IMR-90 (cell line): ENCODE results near the gene PCNX2. TPM values are rescaled to one million over a fixed set of nuclear protein-coding genes. Genes with fewer than 3 reads are reported as not detected.

Experiments used
- ATAC-seq: fragments of 200-7000 bp; cut with Tn5 transposase; 2 replicates; pipeline ENCODE4 v1.9.1; 2020; ENCODE audit warnings: low read depth, mild to moderate bottlenecking, moderate library complexity
- BruUV-seq: library from RNA; stranded (reverse); fragments of 400-500 nt; replicated peaks from 2 replicates; lab custom pipeline; 2021; lab: Mats Ljungman, UMichigan
- CTCF ChIA-PET: fragments of 300-600 bp; formaldehyde crosslinking; extraction: SDS; loops from one replicate; lab custom pipeline; 2021; ENCODE audit warnings: antibody characterized with exemption; lab: Yijun Ruan, JAX
- POLR2A ChIA-PET: fragments of 300-600 bp; sonication (Branson Sonifier 250); formaldehyde crosslinking; loops from one replicate; lab custom pipeline; 2022; ENCODE audit warnings: antibody characterized with exemption; ENCODE audit not compliant: unreplicated experiment; lab: Charles Lee
- DNase-seq: peaks from one replicate; pipeline ENCODE4 v3.0.0; 2013
- H2AFZ ChIP-seq: replicated peaks from 2 replicates; pipeline ENCODE3; 2013; ENCODE audit warnings: low read length, mild to moderate bottlenecking; ENCODE audit not compliant: poor library complexity
- H2AK5ac ChIP-seq: 2 replicates; pipeline ENCODE4 v1.6.1; 2013; ENCODE audit warnings: low read depth, low read length, inconsistent platforms
- H2AK9ac ChIP-seq: replicated peaks from 2 replicates; pipeline ENCODE3; 2013; ENCODE audit warnings: mild to moderate bottlenecking, low read depth, low read length, moderate library complexity; ENCODE audit not compliant: poor library complexity
- H2BK120ac ChIP-seq: 2 replicates; pipeline ENCODE4 v1.6.1; 2013; ENCODE audit warnings: low read depth, low read length, inconsistent platforms
- H2BK15ac ChIP-seq: 3 replicates; pipeline ENCODE4 v1.6.1; 2013; ENCODE audit warnings: low read depth, low read length, inconsistent platforms
- H2BK20ac ChIP-seq: 2 replicates; pipeline ENCODE4 v1.6.1; 2013; ENCODE audit warnings: low read depth, mild to moderate bottlenecking, inconsistent platforms, low read length, moderate library complexity
- H2BK5ac ChIP-seq: 2 replicates; pipeline ENCODE4 v1.6.1; 2013; ENCODE audit warnings: mild to moderate bottlenecking, low read depth, low read length, inconsistent platforms; ENCODE audit not compliant: poor library complexity, severe bottlenecking
- H3K14ac ChIP-seq: replicated peaks from 2 replicates; pipeline ENCODE4 v1.6.1; 2013; ENCODE audit warnings: low read depth, low read length, inconsistent platforms
- H3K18ac ChIP-seq: 2 replicates; pipeline ENCODE4 v1.6.1; 2013; ENCODE audit warnings: low read depth, low read length, control low read depth
- H3K23ac ChIP-seq: 2 replicates; pipeline ENCODE4 v1.6.1; 2013; ENCODE audit warnings: low read depth, low read length, inconsistent platforms
- H3K27ac ChIP-seq: 2 replicates; pipeline ENCODE4 v1.5.1; 2013; ENCODE audit warnings: mild to moderate bottlenecking, control low read depth, low read length; ENCODE audit not compliant: insufficient read depth
- H3K27me3 ChIP-seq: 2 replicates; pipeline ENCODE4 v1.6.1; 2013; ENCODE audit warnings: low read length; ENCODE audit not compliant: control insufficient read depth, insufficient read depth
- H3K36me3 ChIP-seq: 2 replicates; pipeline ENCODE4 v1.6.1; 2013; ENCODE audit warnings: low read length, mixed read lengths; ENCODE audit not compliant: control insufficient read depth, insufficient read depth
- H3K4ac ChIP-seq: 2 replicates; pipeline ENCODE4 v1.6.1; 2013; ENCODE audit warnings: low read depth, low read length, inconsistent platforms
- H3K4me1 ChIP-seq: 2 replicates; pipeline ENCODE4 v1.6.1; 2013; ENCODE audit warnings: low read length, mixed read lengths; ENCODE audit not compliant: control insufficient read depth, insufficient read depth
- H3K4me2 ChIP-seq: 2 replicates; pipeline ENCODE4 v1.6.1; 2013; ENCODE audit warnings: low read depth, mild to moderate bottlenecking, control low read depth, low read length, moderate library complexity
- H3K4me3 ChIP-seq: 2 replicates; pipeline ENCODE4 v1.5.1; 2013; ENCODE audit warnings: low read depth, mild to moderate bottlenecking, control low read depth, low read length, moderate library complexity; ENCODE audit not compliant: insufficient read depth
- H3K56ac ChIP-seq: 2 replicates; pipeline ENCODE4 v1.6.1; 2013; ENCODE audit warnings: low read length, inconsistent platforms; ENCODE audit not compliant: insufficient read depth; ENCODE audit errors: extremely low read depth
- H3K79me1 ChIP-seq, 2 experiments: 2 replicates each; pipeline ENCODE4 v1.6.1; 2013; ENCODE audit warnings: low read length in 2 of 2, inconsistent platforms in 1 of 2, low read depth in 1 of 2
- H3K9ac ChIP-seq: 2 replicates; pipeline ENCODE4 v1.6.1; 2013; ENCODE audit warnings: low read depth, low read length, control low read depth
- H3K9me1 ChIP-seq: 2 replicates; pipeline ENCODE4 v1.6.1; 2013; ENCODE audit warnings: low read length, inconsistent platforms; ENCODE audit not compliant: insufficient read depth
- H3K9me3 ChIP-seq: 2 replicates; pipeline ENCODE4 v1.6.1; 2013; ENCODE audit warnings: low read length; ENCODE audit not compliant: control insufficient read depth, insufficient read depth
- H4K20me1 ChIP-seq: 2 replicates; pipeline ENCODE4 v1.6.1; 2013; ENCODE audit warnings: low read length, inconsistent platforms; ENCODE audit not compliant: insufficient read depth
- H4K5ac ChIP-seq: 2 replicates; pipeline ENCODE4 v1.6.1; 2013; ENCODE audit warnings: mild to moderate bottlenecking, low read depth, low read length, control low read depth
- H4K8ac ChIP-seq, 2 experiments: 2 replicates each; pipeline ENCODE4 v1.6.1; 2013; ENCODE audit warnings: low read depth in 2 of 2, low read length in 2 of 2, control low read depth in 1 of 2, inconsistent platforms in 1 of 2
- H4K91ac ChIP-seq: 2 replicates; pipeline ENCODE4 v1.6.1; 2013; ENCODE audit warnings: low read depth, low read length, inconsistent platforms; ENCODE audit not compliant: insufficient read depth
- CEBPB ChIP-seq: IDR thresholded peaks from 2 replicates; pipeline ENCODE4 v1.6.1; 2012; ENCODE audit warnings: low read depth, low read length, improper control_type of control experiment
- FOS ChIP-seq: fragments of 150-350 bp; IDR thresholded peaks from 2 replicates; pipeline ENCODE4 v1.6.1; 2016; ENCODE audit warnings: low read depth, low read length
- MAFK ChIP-seq: IDR thresholded peaks from 2 replicates; pipeline ENCODE4 v1.6.1; 2012; ENCODE audit warnings: low read depth, low read length, improper control_type of control experiment
- MXI1 ChIP-seq: IDR thresholded peaks from 2 replicates; pipeline ENCODE4 v1.6.1; 2012; ENCODE audit warnings: low read depth, mild to moderate bottlenecking, low read length, moderate library complexity, borderline replicate concordance
- POLR2A ChIP-seq: IDR thresholded peaks from 2 replicates; pipeline ENCODE4 v1.6.1; 2012; ENCODE audit warnings: mild to moderate bottlenecking, low read depth, low read length
- RAD21 ChIP-seq: IDR thresholded peaks from 2 replicates; pipeline ENCODE4 v1.6.1; 2012; ENCODE audit warnings: low read length, improper control_type of control experiment
- RCOR1 ChIP-seq: IDR thresholded peaks from 2 replicates; pipeline ENCODE4 v1.6.1; 2012; ENCODE audit warnings: mild to moderate bottlenecking, low read length, improper control_type of control experiment; ENCODE audit not compliant: insufficient replicate concordance
- SMC3 ChIP-seq: fragments of 150-350 bp; IDR thresholded peaks from 2 replicates; pipeline ENCODE4 v1.6.1; 2016; ENCODE audit warnings: low read depth, mild to moderate bottlenecking, antibody characterized with exemption, low read length, moderate library complexity
- WGBS, 2 experiments: methylation state at CpG; one replicate each; pipeline versions ENCODE4 v1.1.5 to v1.1.7; 2013; ENCODE audit warnings: missing lambda C conversion rate in 2 of 2; ENCODE audit not compliant: insufficient read length in 1 of 2; ENCODE audit errors: extremely low coverage in 2 of 2; 5-methylcytosine and 5-hydroxymethylcytosine counted together
- dilution Hi-C: fragments of 300-500 bp; cut with HindIII; formaldehyde crosslinking; loops from one replicate; pipeline ENCODE4 v1.14.3; 2018; ENCODE audit warnings: low sequenced_read_pairs; ENCODE audit not compliant: unreplicated experiment
- in situ Hi-C: fragments of 300-500 bp; cut with MboI; formaldehyde crosslinking; loops from 3 replicates; pipeline ENCODE4 v1.14.3; 2019; ENCODE audit warnings: low sequenced_read_pairs, inconsistent platforms, mixed read lengths
- intact Hi-C: fragments of 100-400 bp; cut with micrococcal nuclease; formaldehyde crosslinking; loops from 2 replicates; pipeline ENCODE4 v1.10.0; 2022
- polyA plus RNA-seq, 3 experiments: library from polyadenylated mRNA; depleted of rRNA; stranded (reverse); fragments of >200 nt; gene quantifications; 2 replicates each; pipeline ENCODE4 v1.2.3, GENCODE V29; 2012; ENCODE audit warnings: low replicate concordance in 1 of 3
- total RNA-seq: library from RNA; depleted of rRNA; stranded (reverse); fragments of >200 nt; gene quantifications from 2 replicates; pipeline ENCODE4 v1.2.3, GENCODE V29; 2012
- TF ChIP-seq, protein P1 (sequence below): fragments of 150-350 bp; IDR thresholded peaks from 2 replicates; pipeline ENCODE4 v1.6.1; 2016; ENCODE audit warnings: low read depth, mild to moderate bottlenecking, low read length, moderate library complexity, borderline replicate concordance

PCNX2 gene
- total and polyA plus RNA-seq, 2 of the 4 experiments (the other 2 are of a cell fraction) = 15.9 to 22.6 TPM

DNA sequence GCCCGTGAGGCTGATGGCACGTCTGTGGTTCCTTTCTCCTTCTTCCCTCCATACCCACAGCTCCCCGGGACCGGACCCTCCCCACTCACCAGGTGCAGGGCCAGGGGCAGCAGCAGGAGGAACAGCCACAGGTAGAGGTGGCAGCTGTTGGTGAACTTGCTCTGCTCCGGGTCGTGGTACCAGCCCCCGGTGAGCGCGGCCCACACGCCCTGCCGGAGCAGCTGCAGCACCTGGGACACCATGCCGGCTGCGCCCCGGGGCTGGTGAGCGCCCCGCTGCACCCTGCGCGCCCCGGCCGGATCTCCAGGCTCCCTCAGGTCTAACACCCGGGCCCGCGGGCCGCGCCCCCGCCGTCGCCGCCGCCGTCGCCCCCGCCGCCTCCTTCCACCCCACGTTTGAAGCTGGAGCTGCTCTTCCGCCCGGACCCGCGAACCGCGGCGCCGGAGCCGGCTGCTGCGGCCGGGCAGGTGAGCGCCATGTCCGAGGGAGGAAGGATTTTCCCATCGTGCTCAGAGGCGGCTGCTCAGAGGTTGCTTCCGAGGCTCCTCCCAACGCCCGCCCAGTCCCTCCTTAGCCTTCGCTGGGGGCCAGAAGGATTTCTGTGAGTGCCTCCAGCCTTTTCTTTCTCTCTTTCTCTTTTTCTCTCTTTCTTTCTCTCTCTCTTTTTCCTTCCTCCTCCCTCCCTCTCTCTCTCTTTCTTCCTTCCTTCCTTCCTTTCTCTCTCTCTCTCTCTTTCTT lies at the start of gene PCNX2 (continued):
- TF ChIP-seq MXI1 = no peak; the same call in 1 of the 2 replicates
- no peak for TF ChIP-seq SMC3
- no peak for TF ChIP-seq CEBPB
- no peak for TF ChIP-seq FOS
- no peak for TF ChIP-seq POLR2A

DNA sequence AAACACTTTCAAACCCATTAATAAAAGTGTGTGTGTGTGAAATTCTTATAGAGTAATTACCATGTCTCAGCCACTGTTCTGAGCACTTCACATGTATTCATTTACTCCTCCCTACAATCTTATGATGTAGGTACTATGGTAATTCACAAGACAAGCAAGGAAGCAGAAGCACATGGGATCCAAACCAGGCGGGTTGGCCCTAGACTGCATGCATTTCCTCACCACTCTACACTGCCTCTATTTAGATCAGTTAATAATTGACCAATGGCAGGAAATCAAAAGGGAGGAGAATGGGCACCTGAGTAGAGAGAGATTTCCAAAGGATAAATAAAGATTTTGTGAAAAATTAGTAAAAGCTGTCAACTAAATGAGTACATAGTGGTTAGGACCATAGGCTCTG lies 47.7 kb upstream of the PCNX2 start:
- ATAC-seq (no peak), DNase-seq (no peak)
- in situ Hi-C loops (no loop called here), intact Hi-C loops (no loop called here), dilution Hi-C loops (no loop called here)
- Histone ChIP-seq H3K27me3 (peaks cover 3% of the 10 kb centered on the region; the same call in 1 of the 2 replicates), H2AK9ac (no peak overlapping the region), H3K27ac (no peak overlapping the region), H3K79me1 (no peaks in the 10 kb centered on the region), H2BK20ac (no peak overlapping the region), H3K9ac (no peak overlapping the region), H4K8ac (no peak overlapping the region), H3K18ac (no peak overlapping the region), H3K4ac (no peak overlapping the region), H3K9me1 (no peaks in the 10 kb centered on the region), H2BK15ac (no peak overlapping the region), H2AFZ (no peak overlapping the region), H3K36me3 (no peaks in the 10 kb centered on the region), H4K5ac (no peak overlapping the region), H3K4me1 (no peaks in the 10 kb centered on the region), H2BK120ac (no peak overlapping the region), H4K20me1 (no peaks in the 10 kb centered on the region), H3K4me3 (no peak overlapping the region), H3K9me3 (no peaks in the 10 kb centered on the region), H3K4me2 (no peak overlapping the region), H2AK5ac (no peak overlapping the region), H2BK5ac (no peak overlapping the region), H3K14ac (no peak overlapping the region), H3K56ac (no peak overlapping the region), H4K91ac (no peak overlapping the region), H3K23ac (no peak overlapping the region)
- BruUV-seq = no TSS peak
- no CpG with 5 or more reads among the region's 1 CpG for WGBS, 2 experiments
- TF ChIP-seq, protein P1, sequence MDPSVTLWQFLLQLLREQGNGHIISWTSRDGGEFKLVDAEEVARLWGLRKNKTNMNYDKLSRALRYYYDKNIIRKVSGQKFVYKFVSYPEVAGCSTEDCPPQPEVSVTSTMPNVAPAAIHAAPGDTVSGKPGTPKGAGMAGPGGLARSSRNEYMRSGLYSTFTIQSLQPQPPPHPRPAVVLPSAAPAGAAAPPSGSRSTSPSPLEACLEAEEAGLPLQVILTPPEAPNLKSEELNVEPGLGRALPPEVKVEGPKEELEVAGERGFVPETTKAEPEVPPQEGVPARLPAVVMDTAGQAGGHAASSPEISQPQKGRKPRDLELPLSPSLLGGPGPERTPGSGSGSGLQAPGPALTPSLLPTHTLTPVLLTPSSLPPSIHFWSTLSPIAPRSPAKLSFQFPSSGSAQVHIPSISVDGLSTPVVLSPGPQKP = no peak
- TF ChIP-seq RCOR1 (no peak), MAFK (no peak), MXI1 (no peak), RAD21 (no peak), SMC3 (no peak), CEBPB (no peak)
- ChIA-PET CTCF (no interaction called here), POLR2A (no interaction called here)
